Spleen (tissue), 11 donors: ENCODE data around the gene NPIPB2. TPM values are rescaled to one million over a fixed set of nuclear protein-coding genes. Genes with fewer than 3 reads are reported as not detected.

Source experiments
- DNase-seq: peaks from one replicate; pipeline ENCODE4 v3.0.0-alpha.2; 2020
- H3K27ac ChIP-seq, 8 donors: fragments of 200-600 bp; sonication (generic) in 7 of 8; 1 replicate in 4 of 8; 2 replicates in 4 of 8; pipeline versions ENCODE4 v1.5.0 to v1.8.0; 2016 to 2021; ENCODE audit warnings: inconsistent platforms in 4 of 8, mild to moderate bottlenecking in 4 of 8, moderate library complexity in 1 of 8
- H3K27me3 ChIP-seq, 7 donors: fragments of 200-600 bp; sonication (generic) in 6 of 7; replicated peaks in 1 of 7; 1 replicate in 4 of 7; 2 replicates in 3 of 7; pipeline versions ENCODE4 v1.5.0 to v1.8.0; 2016 to 2021; ENCODE audit warnings: inconsistent platforms in 3 of 7, mild to moderate bottlenecking in 1 of 7
- H3K36me3 ChIP-seq, 6 donors: fragments of 200-600 bp; sonication (generic) in 5 of 6; 1 replicate in 4 of 6; 2 replicates in 2 of 6; pipeline versions ENCODE4 v1.5.0 to v1.8.0; 2016 to 2021; ENCODE audit warnings: inconsistent platforms in 2 of 6
- H3K4me1 ChIP-seq, 6 donors: fragments of 200-600 bp; sonication (generic) in 5 of 6; 1 replicate in 3 of 6; 2 replicates in 3 of 6; pipeline versions ENCODE4 v1.5.0 to v1.8.0; 2016 to 2021; ENCODE audit warnings: inconsistent platforms in 3 of 6
- H3K4me3 ChIP-seq, 8 donors: fragments of 200-600 bp; sonication (generic) in 7 of 8; 1 replicate in 4 of 8; 2 replicates in 4 of 8; pipeline versions ENCODE4 v1.5.0 to v1.8.0; 2016 to 2021; ENCODE audit warnings: inconsistent platforms in 4 of 8, mild to moderate bottlenecking in 4 of 8, moderate library complexity in 2 of 8
- H3K9me3 ChIP-seq, 8 donors: fragments of 200-600 bp; sonication (generic) in 7 of 8; 1 replicate in 4 of 8; 2 replicates in 4 of 8; pipeline versions ENCODE4 v1.5.0 to v1.8.0; 2016 to 2021; ENCODE audit warnings: inconsistent platforms in 4 of 8
- POLR2A ChIP-seq, 3 donors: fragments of 450-650 bp; IDR thresholded peaks; one replicate each; pipeline ENCODE4 v1.5.1; 2017; ENCODE audit warnings: antibody characterized with exemption in 3 of 3, mild to moderate bottlenecking in 1 of 3
- POLR2AphosphoS5 ChIP-seq, 3 donors: sonication (generic); formaldehyde crosslinking; IDR thresholded peaks; one replicate each; pipeline ENCODE4 v1.5.1; 2017; ENCODE audit warnings: antibody characterized with exemption in 3 of 3
- WGBS, 5 donors: extraction: QIAGEN DNeasy Blood & Tissue Kit in 3 of 5; methylation state at CpG; one replicate each; pipeline versions ENCODE4 v1.1.5 to v1.1.7; 2013 to 2018; 5-methylcytosine and 5-hydroxymethylcytosine counted together
- intact Hi-C: fragments of 100-400 bp; cut with DNase I; formaldehyde crosslinking; loops from one replicate; pipeline ENCODE4 v1.15.0; 2023; ENCODE audit warnings: low total_unique reads
- polyA plus RNA-seq, 3 donors: library from polyadenylated mRNA; stranded (reverse); fragments of 200-250 nt; gene quantifications; one replicate each; pipeline ENCODE4 v1.2.1, GENCODE V29; 2013
- total RNA-seq, 7 donors: library from RNA; depleted of rRNA in 3 of 7; stranded (reverse); fragments of >200 nt in 3 of 7; fragmentation: NEBNext Ultra II Directional in 4 of 7; extraction: Animal tissue kit (Norgen Biotek cat#: 25700) in 4 of 7; gene quantifications; one replicate each; pipeline versions ENCODE4 v1.1.0 to v1.2.1, GENCODE V29; 2016 to 2021
- TF ChIP-seq, protein P1 (sequence below), 11 experiments: fragments of 200-600 bp in 7 of 11; fragments of 450-650 bp in 4 of 11; sonication (generic) in 4 of 11; IDR thresholded peaks in 8 of 11; conservative IDR thresholded peaks in 3 of 11; 1 replicate in 7 of 11; 2 replicates in 4 of 11; pipeline versions ENCODE4 v1.4.0 to v1.8.0; 2016 to 2021; ENCODE audit warnings: antibody characterized with exemption in 11 of 11, inconsistent platforms in 4 of 11, mild to moderate bottlenecking in 1 of 11
- donor health status: healthy with polysubstance abuse.
- donor health status: DM: no; HTN: no; CAD: no; lungs with moderate emphysema.
- donor health status: DM: no; HTN: no; CAD: no.
- donor health status: Bipolar disorder and iron deficiency.
- donor health status: healthy.
- donor health status: DM: no; HTN: no; CAD: no.
- donor health status: DM: yes; HTN: yes; CAD: no.

Gene NPIPB2
- total and polyA plus RNA-seq, 10 donors, result 4.0 to 23.7 (median 10.9) TPM

DNA sequence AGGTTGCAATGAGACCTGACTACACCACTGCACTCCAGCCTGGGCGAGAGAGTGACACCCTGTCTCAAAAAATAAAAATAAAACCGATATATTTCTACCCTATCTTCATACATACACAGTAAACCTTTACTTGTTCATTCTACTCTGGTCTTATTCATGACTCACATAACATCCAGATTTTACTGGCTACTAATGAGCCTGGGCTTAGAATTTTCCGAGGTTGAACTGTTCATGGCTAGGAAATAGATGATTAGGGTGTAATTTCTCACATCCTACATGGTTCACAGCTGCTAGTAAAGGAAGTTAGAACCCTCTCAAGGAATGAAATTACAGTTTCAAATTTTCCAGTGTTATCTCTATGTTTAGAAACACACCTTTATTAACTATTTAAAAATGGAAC lies 40.8 kb downstream of the NPIPB2 start:
- H3K4me1 ChIP-seq, result peaks cover 4 to 97% (median 36%) of the 10 kb centered on the region in 6 donors
- H3K27ac ChIP-seq, result peak overlapping the region in 7 of 8 donors; percentile 5 to 56 (median 47)
- no peaks in the 10 kb centered on the region for H3K27me3 ChIP-seq
- peaks cover 0 to 62% (median 8%) of the 10 kb centered on the region in 6 donors for H3K36me3 ChIP-seq
- 47 to 63% (median 58%) methylated on average over 3 of the region's 3 CpGs for WGBS, 5 donors
- no peaks in the 10 kb centered on the region for H3K9me3 ChIP-seq
- no peak for DNase-seq
- intact Hi-C loops, result no loop called here
- no peak overlapping the region for H3K4me3 ChIP-seq
- TF ChIP-seq POLR2A (IDR thresholded peaks at IDR 0.05), result no peak
- TF ChIP-seq, protein P1, sequence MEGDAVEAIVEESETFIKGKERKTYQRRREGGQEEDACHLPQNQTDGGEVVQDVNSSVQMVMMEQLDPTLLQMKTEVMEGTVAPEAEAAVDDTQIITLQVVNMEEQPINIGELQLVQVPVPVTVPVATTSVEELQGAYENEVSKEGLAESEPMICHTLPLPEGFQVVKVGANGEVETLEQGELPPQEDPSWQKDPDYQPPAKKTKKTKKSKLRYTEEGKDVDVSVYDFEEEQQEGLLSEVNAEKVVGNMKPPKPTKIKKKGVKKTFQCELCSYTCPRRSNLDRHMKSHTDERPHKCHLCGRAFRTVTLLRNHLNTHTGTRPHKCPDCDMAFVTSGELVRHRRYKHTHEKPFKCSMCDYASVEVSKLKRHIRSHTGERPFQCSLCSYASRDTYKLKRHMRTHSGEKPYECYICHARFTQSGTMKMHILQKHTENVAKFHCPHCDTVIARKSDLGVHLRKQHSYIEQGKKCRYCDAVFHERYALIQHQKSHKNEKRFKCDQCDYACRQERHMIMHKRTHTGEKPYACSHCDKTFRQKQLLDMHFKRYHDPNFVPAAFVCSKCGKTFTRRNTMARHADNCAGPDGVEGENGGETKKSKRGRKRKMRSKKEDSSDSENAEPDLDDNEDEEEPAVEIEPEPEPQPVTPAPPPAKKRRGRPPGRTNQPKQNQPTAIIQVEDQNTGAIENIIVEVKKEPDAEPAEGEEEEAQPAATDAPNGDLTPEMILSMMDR (IDR thresholded peaks at IDR 0.05 in 8 of 11, conservative IDR thresholded peaks at IDR 0.05 in 3 of 11), result no peak
- no peak for TF ChIP-seq POLR2AphosphoS5 (IDR thresholded peaks at IDR 0.05)

DNA sequence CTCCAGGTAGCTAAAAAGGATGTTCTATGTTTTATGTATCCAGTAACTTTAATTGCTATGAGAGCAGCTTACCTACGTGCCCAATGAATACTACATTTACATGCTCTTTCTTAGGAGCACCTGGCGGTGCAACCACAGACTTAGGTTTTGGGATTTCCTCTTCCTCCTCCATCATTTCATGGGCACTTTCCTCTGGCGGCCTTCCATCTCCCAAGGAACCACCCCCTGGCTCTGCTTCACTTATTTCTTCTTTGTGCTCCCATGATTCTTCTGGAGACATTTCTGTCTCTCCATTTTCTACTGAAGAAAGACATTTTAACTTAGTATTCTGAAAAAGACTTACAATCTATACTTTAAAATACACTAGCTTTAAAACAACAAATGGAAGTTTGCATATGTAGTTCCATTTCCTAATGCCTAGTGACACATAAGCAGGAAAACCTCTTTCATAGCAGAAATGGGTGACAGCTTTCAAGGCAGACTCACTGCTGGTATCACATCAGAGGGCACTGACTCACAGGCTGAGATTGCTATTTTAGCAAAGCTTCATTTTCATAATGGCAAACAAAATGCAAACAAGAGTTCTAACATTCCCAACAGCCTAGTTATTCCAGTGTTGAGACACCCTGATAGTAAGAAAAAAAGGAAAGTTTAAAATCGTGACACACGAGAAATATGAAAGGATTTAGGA lies 45.2 kb downstream of the NPIPB2 start:
- Histone ChIP-seq H3K9me3 (no peaks in the 10 kb centered on the region), H3K27ac (no peak overlapping the region), H3K4me3 (no peak overlapping the region), H3K36me3 (peaks cover 0 to 74% (median 33%) of the 10 kb centered on the region in 6 donors), H3K4me1 (peaks cover 4 to 61% (median 28%) of the 10 kb centered on the region in 6 donors), H3K27me3 (no peaks in the 10 kb centered on the region)
- TF ChIP-seq, protein P1 (IDR thresholded peaks at IDR 0.05 in 8 of 11, conservative IDR thresholded peaks at IDR 0.05 in 3 of 11), result no peak
- TF ChIP-seq POLR2AphosphoS5 (IDR thresholded peaks at IDR 0.05) (no peak), POLR2A (IDR thresholded peaks at IDR 0.05) (no peak)
- 81 to 89% (median 84%) methylated on average over 5 of the region's 5 CpGs for WGBS, 5 donors
- intact Hi-C loops, result no loop called here
- DNase-seq, result no peak

DNA sequence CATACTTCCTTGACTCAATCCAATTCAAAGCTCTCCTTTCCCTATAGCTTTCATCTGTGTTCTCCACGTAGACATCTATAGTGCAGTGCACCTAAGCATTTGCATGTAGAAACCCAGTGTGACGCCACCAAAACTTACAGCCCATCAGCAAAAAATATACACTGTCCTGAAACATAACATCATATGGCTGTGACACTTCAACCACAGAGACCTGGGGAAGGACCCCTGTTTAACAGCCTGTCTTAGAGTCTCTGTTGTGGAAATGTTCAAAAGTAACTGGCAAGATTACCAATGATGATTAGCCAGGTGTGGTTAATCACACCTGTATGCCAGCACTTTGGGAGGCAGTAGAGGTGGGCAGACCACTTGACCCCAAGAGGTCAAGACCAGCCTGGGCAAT lies 48.3 kb downstream of the NPIPB2 start:
- DNase-seq, result no peak
- 81 to 95% (median 87%) methylated on average over 2 of the region's 2 CpGs for WGBS, 5 donors

DNA sequence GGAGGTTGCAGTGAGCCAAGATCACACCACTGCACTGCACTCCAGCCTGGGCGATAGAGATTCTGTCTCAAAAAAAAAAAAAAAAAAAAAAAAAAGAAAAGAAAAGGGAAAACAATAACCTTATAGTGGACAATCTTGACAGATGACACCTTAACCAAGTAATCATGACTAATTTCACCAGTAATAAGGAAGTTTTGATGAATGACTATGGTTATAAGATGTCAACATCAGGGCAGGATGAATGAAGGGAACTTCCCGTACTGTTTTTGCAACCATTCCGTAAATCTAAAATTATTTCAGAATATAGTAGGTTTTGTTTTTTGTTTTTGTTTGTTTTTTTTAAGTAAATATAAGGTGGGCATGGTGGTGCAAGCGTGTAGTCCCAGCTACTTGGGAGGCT lies 49.1 kb downstream of the NPIPB2 start:
- intact Hi-C loops, result no loop called here
- no peak overlapping the region for H3K4me3 ChIP-seq
- peaks cover 0 to 100% (median 68%) of the 10 kb centered on the region in 6 donors for H3K36me3 ChIP-seq
- TF ChIP-seq POLR2AphosphoS5 (IDR thresholded peaks at IDR 0.05) (no peak), POLR2A (IDR thresholded peaks at IDR 0.05) (no peak)
- TF ChIP-seq, protein P1 (IDR thresholded peaks at IDR 0.05 in 8 of 11, conservative IDR thresholded peaks at IDR 0.05 in 3 of 11), result no peak
- no peaks in the 10 kb centered on the region for H3K9me3 ChIP-seq
- no peak overlapping the region for H3K27ac ChIP-seq
- 65 to 84% (median 82%) methylated on average over 4 of the region's 4 CpGs for WGBS, 5 donors
- peaks cover 0 to 24% (median 7%) of the 10 kb centered on the region in 6 donors for H3K4me1 ChIP-seq
- DNase-seq, result no peak
- H3K27me3 ChIP-seq, result no peaks in the 10 kb centered on the region

More for the DNA sequence above, 48.3 kb downstream of the NPIPB2 start:
- H3K4me1 ChIP-seq, result peaks cover 0 to 32% (median 7%) of the 10 kb centered on the region in 6 donors
- no peak overlapping the region for H3K27ac ChIP-seq
- no peaks in the 10 kb centered on the region for H3K9me3 ChIP-seq
- H3K36me3 ChIP-seq, result peaks cover 0 to 96% (median 61%) of the 10 kb centered on the region in 6 donors
- intact Hi-C loops, result no loop called here
- TF ChIP-seq, protein P1 (IDR thresholded peaks at IDR 0.05 in 8 of 11, conservative IDR thresholded peaks at IDR 0.05 in 3 of 11), result no peak
- TF ChIP-seq POLR2AphosphoS5 (IDR thresholded peaks at IDR 0.05), result no peak
- no peak for TF ChIP-seq POLR2A (IDR thresholded peaks at IDR 0.05)
- H3K4me3 ChIP-seq, result no peak overlapping the region
- no peaks in the 10 kb centered on the region for H3K27me3 ChIP-seq
